Measurements from ENCODE around the gene ADGRL3. TPM values are rescaled to one million over a fixed set of nuclear protein-coding genes. Genes with fewer than 3 reads are reported as not detected.

Gene ADGRL3
- total and polyA plus RNA-seq, 4 donors = 0.07 to 1.7 (median 0.82) TPM

DNA sequence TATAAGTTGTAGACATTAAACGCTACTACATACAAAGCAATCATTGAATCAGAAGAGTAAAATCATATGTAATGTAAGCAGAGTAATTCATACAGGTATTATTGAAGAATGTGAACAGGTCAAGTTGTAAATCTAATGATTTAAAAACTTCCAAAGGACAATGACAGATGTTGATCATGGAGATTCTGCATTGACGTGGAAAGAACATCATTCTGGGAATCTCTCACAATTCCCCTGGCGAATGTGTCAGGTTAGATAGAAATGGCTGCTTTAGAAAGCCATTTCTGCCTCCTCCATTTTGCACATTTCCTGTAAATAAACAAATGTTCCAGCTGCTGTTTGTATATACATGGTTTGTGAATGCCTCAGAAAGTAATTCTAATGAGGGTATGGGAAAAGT is 719.4 kb downstream of the ADGRL3 start:
- TF ChIP-seq FOXA2 (IDR thresholded peaks at IDR 0.05) = no peak
- TF ChIP-seq, protein P1, sequence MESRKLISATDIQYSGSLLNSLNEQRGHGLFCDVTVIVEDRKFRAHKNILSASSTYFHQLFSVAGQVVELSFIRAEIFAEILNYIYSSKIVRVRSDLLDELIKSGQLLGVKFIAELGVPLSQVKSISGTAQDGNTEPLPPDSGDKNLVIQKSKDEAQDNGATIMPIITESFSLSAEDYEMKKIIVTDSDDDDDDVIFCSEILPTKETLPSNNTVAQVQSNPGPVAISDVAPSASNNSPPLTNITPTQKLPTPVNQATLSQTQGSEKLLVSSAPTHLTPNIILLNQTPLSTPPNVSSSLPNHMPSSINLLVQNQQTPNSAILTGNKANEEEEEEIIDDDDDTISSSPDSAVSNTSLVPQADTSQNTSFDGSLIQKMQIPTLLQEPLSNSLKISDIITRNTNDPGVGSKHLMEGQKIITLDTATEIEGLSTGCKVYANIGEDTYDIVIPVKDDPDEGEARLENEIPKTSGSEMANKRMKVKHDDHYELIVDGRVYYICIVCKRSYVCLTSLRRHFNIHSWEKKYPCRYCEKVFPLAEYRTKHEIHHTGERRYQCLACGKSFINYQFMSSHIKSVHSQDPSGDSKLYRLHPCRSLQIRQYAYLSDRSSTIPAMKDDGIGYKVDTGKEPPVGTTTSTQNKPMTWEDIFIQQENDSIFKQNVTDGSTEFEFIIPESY (IDR thresholded peaks at IDR 0.05) = no peak
- no peak for TF ChIP-seq RAD21 (IDR thresholded peaks at IDR 0.05)
- TF ChIP-seq TAF1 (conservative IDR thresholded peaks at IDR 0.05) = no peak
- TF ChIP-seq FOXA1 (IDR thresholded peaks at IDR 0.05) = no peak
- TF ChIP-seq GABPA (IDR thresholded peaks at IDR 0.05 in 1 of 2, conservative IDR thresholded peaks at IDR 0.05 in 1 of 2) = no peak
- TF ChIP-seq, protein P2, sequence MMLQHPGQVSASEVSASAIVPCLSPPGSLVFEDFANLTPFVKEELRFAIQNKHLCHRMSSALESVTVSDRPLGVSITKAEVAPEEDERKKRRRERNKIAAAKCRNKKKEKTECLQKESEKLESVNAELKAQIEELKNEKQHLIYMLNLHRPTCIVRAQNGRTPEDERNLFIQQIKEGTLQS (IDR thresholded peaks at IDR 0.05) = no peak
- no peaks in the 10 kb centered on the region for H3K36me3 ChIP-seq (ENCODE audit: control insufficient read depth in 4 of 4, insufficient read depth in 3 of 4, low read depth in 1 of 4, low read length in 3 of 4)
- H3K9ac ChIP-seq (ENCODE audit: low read depth in 1 of 2, low read length in 2 of 2) = no peak overlapping the region
- H3K4me3 ChIP-seq (ENCODE audit: low read depth in 1 of 3, low read length in 3 of 3) = no peak overlapping the region
- H3K27ac ChIP-seq (ENCODE audit: low read depth in 1 of 2, low read length in 2 of 2) = no peak overlapping the region
- no peaks in the 10 kb centered on the region for H3K9me3 ChIP-seq (ENCODE audit: control insufficient read depth in 4 of 4, low read length in 3 of 4)
- DNase-seq (ENCODE audit: low spot score) = no peak
- H3K4me1 ChIP-seq (ENCODE audit: control insufficient read depth in 4 of 4, insufficient read depth in 4 of 4, low read length in 3 of 4) = no peaks in the 10 kb centered on the region
- peaks cover 0 to 9% (median 0%) of the 10 kb centered on the region in 4 donors for H3K27me3 ChIP-seq (ENCODE audit: control insufficient read depth in 4 of 4, insufficient read depth in 4 of 4, low read length in 3 of 4)
- WGBS = 81% methylated on average over 3 of the region's 3 CpGs

DNA sequence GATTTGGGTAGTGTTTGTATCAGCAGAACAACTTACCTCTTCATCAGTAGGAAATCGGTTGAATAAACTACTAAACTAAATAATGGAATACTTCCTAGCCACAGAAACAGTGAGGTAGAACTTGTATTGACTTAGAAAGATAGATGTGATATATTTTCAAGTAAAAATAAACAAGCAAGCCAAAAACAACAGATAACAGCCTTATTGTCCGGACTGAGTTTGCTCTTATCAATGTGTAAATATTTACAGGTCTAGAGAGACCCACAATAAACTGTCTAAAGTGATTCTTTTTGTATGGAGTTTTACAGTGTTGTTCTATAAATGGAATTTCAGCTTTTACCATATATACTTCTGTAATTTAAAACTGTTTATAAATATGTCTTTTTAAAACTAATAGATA is 721.8 kb downstream of the ADGRL3 start:
- WGBS = 16% methylated on average over 2 of the region's 2 CpGs

DNA sequence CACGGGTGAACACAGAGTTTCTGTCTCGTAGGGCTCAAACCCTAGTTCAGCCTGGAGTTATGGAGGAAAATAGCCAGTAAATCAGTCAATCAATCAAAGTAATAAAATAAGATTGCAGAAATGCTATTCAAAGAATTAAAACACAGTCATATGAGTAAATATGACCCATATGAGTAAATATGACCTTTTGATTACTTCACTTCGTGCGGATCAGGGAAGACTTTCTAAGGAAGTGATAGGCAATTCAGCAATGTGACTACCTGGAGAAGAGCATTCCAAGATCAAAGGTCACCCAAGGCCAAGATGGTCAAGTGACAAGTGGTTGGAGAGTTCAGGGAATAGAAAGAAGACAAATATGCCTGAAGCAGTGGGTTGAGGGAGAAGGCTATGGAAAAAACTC is 722.6 kb downstream of the ADGRL3 start:
- Histone ChIP-seq H3K36me3 (ENCODE audit: control insufficient read depth in 4 of 4, insufficient read depth in 3 of 4, low read depth in 1 of 4, low read length in 3 of 4) (no peaks in the 10 kb centered on the region), H3K4me1 (ENCODE audit: control insufficient read depth in 4 of 4, insufficient read depth in 4 of 4, low read length in 3 of 4) (no peaks in the 10 kb centered on the region), H3K9ac (ENCODE audit: low read depth in 1 of 2, low read length in 2 of 2) (no peak overlapping the region), H3K9me3 (ENCODE audit: control insufficient read depth in 4 of 4, low read length in 3 of 4) (no peaks in the 10 kb centered on the region), H3K4me3 (ENCODE audit: low read depth in 1 of 3, low read length in 3 of 3) (no peak overlapping the region), H3K27ac (ENCODE audit: low read depth in 1 of 2, low read length in 2 of 2) (no peak overlapping the region), H3K27me3 (ENCODE audit: control insufficient read depth in 4 of 4, insufficient read depth in 4 of 4, low read length in 3 of 4) (peaks cover 0 to 9% (median 0%) of the 10 kb centered on the region in 4 donors)
- DNase-seq (ENCODE audit: low spot score) = no peak
- TF ChIP-seq EGR1 (IDR thresholded peaks at IDR 0.05; ENCODE audit: low read depth in 2 of 2) (no peak), NR2F2 (IDR thresholded peaks at IDR 0.05) (peak; percentile 18)
- WGBS = 34% methylated on average over 4 of the region's 4 CpGs

More for the DNA sequence above, 721.8 kb downstream of the ADGRL3 start:
- DNase-seq (ENCODE audit: low spot score) = no peak
- Histone ChIP-seq H3K9me3 (ENCODE audit: control insufficient read depth in 4 of 4, low read length in 3 of 4) (no peaks in the 10 kb centered on the region), H3K27me3 (ENCODE audit: control insufficient read depth in 4 of 4, insufficient read depth in 4 of 4, low read length in 3 of 4) (peaks cover 0 to 9% (median 0%) of the 10 kb centered on the region in 4 donors), H3K27ac (ENCODE audit: low read depth in 1 of 2, low read length in 2 of 2) (no peak overlapping the region), H3K9ac (ENCODE audit: low read depth in 1 of 2, low read length in 2 of 2) (no peak overlapping the region), H3K4me1 (ENCODE audit: control insufficient read depth in 4 of 4, insufficient read depth in 4 of 4, low read length in 3 of 4) (no peaks in the 10 kb centered on the region), H3K36me3 (ENCODE audit: control insufficient read depth in 4 of 4, insufficient read depth in 3 of 4, low read depth in 1 of 4, low read length in 3 of 4) (no peaks in the 10 kb centered on the region), H3K4me3 (ENCODE audit: low read depth in 1 of 3, low read length in 3 of 3) (no peak overlapping the region)
- TF ChIP-seq EGR1 (IDR thresholded peaks at IDR 0.05; ENCODE audit: low read depth in 2 of 2) (no peak), FOXA2 (IDR thresholded peaks at IDR 0.05) (no peak), JUND (IDR thresholded peaks at IDR 0.05) (no peak), FOXA1 (IDR thresholded peaks at IDR 0.05) (no peak), HNF4G (IDR thresholded peaks at IDR 0.05) (no peak), SP1 (IDR thresholded peaks at IDR 0.05) (no peak), RXRA (IDR thresholded peaks at IDR 0.05) (no peak), YY1 (IDR thresholded peaks at IDR 0.05) (no peak), GABPA (IDR thresholded peaks at IDR 0.05 in 1 of 2, conservative IDR thresholded peaks at IDR 0.05 in 1 of 2) (no peak)
- TF ChIP-seq, protein P2 (IDR thresholded peaks at IDR 0.05) = no peak
- TF ChIP-seq, protein P1 (IDR thresholded peaks at IDR 0.05) = no peak

All from liver (tissue), 9 donors.